Measurements from ENCODE around the gene UBE2Z.

The UBE2Z gene

DNA sequence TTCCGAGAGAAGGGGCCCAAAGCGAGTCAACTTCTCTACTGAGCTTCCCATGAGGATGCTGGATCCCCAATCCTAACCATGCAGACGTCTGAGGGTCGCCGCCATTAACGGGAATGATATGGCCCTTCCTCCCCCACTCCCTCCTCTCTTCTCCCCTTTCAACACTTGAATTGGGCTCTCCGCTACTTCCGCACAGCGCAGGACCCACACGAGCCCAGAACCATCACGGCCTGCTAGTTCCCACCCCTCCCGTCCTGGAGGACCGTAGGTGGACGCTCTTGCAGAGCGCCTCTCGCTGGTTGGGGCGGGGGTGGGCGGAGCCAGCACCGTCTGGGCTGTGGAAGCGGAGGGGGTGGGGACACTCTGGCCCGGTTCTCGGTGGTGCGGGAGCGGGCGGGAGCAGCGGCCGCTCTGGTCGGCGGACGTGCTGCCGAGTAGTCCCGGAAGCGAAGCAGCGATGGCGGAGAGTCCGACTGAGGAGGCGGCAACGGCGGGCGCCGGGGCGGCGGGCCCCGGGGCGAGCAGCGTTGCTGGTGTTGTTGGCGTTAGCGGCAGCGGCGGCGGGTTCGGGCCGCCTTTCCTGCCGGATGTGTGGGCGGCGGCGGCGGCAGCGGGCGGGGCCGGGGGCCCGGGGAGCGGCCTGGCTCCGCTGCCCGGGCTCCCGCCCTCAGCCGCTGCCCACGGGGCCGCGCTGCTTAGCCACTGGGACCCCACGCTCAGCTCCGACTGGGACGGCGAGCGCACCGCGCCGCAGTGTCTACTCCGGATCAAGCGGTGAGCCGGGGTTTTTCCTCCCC, at the start of gene UBE2Z:
UBE2Z (plus strand) TSS at position 361 of the 797 bp plus-strand sequence; CDS start at position 458, 97 bp downstream.
- DNase-seq (ENCODE audit: low spot score), result peak; percentile 96
- in situ Hi-C loops (cut with MboI; ENCODE audit: low sequenced_read_pairs, unreplicated experiment), result no loop called here
- TF ChIP-seq CTCF (IDR thresholded peaks at IDR 0.05; ENCODE audit: borderline replicate concordance, control extremely low read depth, extremely low read depth, insufficient read depth, missing control alignments), result peak; percentile 31

DNA sequence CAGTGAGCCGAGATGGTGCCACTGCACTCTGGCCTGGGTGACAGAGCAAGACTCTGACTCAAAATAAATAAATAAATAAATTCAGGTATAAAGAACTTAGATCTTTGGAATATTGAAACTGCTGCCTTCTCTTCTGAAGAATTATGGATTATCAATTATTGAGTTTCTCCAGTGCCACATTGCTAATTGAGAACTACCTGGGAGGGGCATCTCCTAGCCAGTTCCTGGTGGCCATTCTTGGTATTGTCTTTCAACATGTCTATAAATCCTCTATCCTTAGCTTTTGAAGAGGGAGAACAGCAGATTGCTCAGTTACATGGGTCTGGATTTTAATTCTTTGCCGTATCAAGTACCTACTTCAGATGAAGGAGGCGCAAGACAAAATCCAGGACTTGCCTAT, 48.2 kb upstream of the UBE2Z start:
- in situ Hi-C loops (cut with MboI; ENCODE audit: low sequenced_read_pairs, unreplicated experiment), result no loop called here
- no peak for TF ChIP-seq CTCF (IDR thresholded peaks at IDR 0.05; ENCODE audit: borderline replicate concordance, control extremely low read depth, extremely low read depth, insufficient read depth, missing control alignments)
- DNase-seq (ENCODE audit: low spot score), result no peak

- no peak for TF ChIP-seq CTCF (IDR thresholded peaks at IDR 0.05; ENCODE audit: borderline replicate concordance, control extremely low read depth, extremely low read depth, insufficient read depth, missing control alignments)
- in situ Hi-C loops (cut with MboI; ENCODE audit: low sequenced_read_pairs, unreplicated experiment), result no loop called here
These were observed 47.8 kb upstream of the UBE2Z start for GRCh38 chr17:48860456-48860855.

GRCh38 chr17:48868916-48869500, 39.2 kb upstream of the UBE2Z start:
- no peak for TF ChIP-seq CTCF (IDR thresholded peaks at IDR 0.05; ENCODE audit: borderline replicate concordance, control extremely low read depth, extremely low read depth, insufficient read depth, missing control alignments)
- in situ Hi-C loops (cut with MboI; ENCODE audit: low sequenced_read_pairs, unreplicated experiment), result no loop called here
- DNase-seq (ENCODE audit: low spot score), result no peak

More at GRCh38 chr17:48860456-48860855, 47.8 kb upstream of the UBE2Z start:
- DNase-seq (ENCODE audit: low spot score), result no peak

DNA sequence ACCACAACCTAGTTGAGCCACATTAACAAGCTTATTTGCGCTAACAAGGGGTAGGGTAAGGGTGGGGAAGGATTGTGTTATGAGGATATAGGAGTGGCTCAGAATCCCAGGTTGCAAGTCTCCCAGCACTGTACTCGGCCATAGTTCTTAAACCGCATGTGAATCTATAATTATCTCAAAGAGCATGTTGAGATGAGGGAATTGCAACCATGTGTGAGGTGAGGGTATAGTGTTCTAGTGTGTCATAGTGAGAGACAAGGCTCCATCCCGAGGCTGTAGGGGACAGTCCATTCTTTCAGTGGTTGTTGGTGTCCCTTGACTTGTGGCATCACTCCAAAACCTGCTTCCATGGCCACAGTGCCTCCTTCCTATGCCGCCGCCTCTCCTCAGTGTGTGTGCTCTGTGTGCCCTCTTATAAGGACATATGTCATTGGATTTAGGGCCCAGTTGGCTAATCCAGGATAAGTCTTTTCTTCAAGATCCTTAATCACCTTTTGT, 38.3 kb upstream of the UBE2Z start:
- no peak for TF ChIP-seq CTCF (IDR thresholded peaks at IDR 0.05; ENCODE audit: borderline replicate concordance, control extremely low read depth, extremely low read depth, insufficient read depth, missing control alignments)
- in situ Hi-C loops (cut with MboI; ENCODE audit: low sequenced_read_pairs, unreplicated experiment), result no loop called here
- DNase-seq (ENCODE audit: low spot score), result no peak

DNA sequence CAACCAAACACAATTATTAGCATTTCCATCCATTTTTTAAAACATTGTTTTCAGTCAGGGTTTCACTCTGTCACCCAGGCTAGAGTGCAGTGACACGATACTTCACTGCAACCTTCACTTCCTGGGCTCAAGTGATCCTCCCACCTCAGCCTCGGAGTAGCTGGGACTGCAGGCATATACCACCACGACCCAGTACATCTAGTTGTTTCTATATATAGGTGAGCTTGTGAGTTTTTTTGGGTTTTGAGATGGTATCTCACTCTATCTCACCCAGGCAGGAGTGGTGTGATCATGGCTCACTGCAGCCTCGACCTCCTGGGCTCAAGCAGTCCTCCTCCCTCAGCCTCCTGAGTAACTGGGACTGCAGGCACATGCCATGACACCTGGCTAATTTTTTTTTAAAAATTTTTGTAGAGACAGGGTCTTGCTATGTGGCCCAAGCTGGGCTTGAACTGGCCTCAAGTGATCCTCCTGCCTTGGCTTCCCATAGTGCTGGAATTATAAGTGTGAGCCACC, 37.1 kb upstream of the UBE2Z start:
- no peak for DNase-seq (ENCODE audit: low spot score)
- no peak for TF ChIP-seq CTCF (IDR thresholded peaks at IDR 0.05; ENCODE audit: borderline replicate concordance, control extremely low read depth, extremely low read depth, insufficient read depth, missing control alignments)
- in situ Hi-C loops (cut with MboI; ENCODE audit: low sequenced_read_pairs, unreplicated experiment), result no loop called here
